GM15510 (cell line): ENCODE data around the gene ATF3.

Experiments used
- POLR2A ChIP-seq: IDR thresholded peaks from 3 replicates; pipeline ENCODE4 v1.6.1; 2011; ENCODE audit warnings: borderline replicate concordance; ENCODE audit not compliant: insufficient read length; ENCODE audit errors: extremely low read depth

The ATF3 gene

DNA sequence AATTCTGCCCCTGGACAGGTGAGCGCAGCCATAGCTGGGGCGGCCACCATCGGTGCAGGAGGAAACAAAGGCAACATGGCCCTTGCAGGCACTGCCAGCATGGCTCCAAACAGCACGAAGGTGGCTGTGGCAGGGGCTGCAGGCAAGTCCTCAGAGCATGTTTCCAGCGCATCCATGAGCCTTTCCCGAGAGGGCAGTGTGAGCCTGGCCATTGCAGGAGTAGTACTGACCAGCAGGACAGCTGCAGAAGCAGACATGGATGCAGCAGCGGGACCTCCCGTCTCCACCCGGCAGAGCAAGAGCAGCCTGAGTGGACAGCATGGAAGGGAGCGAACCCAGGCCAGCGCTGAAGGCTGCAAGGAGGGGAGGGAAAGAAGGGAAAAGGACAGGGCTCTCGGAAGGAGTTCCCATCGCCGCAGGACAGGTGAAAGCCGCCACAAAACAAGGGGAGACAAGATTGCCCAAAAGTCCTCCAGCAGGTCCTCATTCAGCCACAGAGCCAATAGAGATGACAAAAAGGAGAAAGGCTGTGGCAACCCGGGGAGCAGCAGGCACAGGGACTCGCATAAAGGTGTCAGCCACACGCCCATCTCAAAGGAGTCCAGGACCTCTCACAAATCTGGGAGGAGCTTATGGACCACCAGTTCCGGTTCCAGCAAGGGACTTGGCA is 17.4 kb downstream of the ATF3 start:
- no peak for TF ChIP-seq POLR2A

DNA sequence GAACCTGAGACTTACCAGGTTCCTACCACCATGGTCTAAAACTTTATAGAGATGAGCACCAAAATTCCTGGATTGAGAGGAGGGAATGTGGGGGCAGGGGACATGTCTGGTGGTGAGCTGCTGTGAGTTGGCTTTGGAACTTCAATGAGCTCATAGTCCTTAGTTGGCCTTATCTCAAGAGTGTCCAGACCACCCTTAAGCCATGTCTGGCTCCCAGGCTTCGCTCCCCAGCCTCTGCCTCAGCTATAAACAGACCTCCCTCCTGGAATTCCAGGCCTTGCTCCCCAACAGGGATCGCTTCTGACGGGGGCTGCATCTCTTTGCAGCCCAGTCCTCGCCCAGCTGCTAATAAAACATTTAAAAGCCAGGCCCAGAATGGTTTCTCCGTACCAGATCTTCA is 19.5 kb downstream of the ATF3 start:
- no peak for TF ChIP-seq POLR2A

DNA sequence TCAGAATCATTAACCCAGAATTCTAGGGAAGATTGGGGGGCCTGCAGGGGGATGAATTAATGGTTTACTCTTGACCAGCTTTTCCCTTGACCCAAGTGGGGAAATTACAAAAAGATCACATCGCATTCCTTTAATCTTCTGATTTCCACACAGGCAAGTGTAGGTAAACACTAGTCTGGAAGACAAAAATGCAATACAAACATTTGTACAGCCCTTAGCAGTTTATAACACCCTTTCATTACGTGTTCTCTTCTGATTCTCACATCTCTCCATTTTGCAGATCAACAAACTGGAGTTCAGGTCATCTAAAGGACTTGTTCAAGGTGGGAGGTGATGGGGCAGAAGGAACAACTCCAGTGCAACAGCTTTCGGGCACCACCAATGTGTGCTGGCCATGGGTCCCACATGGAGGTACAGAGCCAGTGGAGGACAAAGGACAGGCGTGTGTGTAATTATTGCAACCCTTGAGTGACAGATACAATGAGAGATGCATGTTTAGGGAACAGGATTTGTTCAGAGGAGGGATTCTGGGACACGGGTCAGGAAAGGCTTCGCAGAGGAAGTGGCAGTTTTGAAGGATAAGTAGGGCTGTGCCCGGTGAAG is 20.4 kb downstream of the ATF3 start:
- TF ChIP-seq POLR2A = no peak

DNA sequence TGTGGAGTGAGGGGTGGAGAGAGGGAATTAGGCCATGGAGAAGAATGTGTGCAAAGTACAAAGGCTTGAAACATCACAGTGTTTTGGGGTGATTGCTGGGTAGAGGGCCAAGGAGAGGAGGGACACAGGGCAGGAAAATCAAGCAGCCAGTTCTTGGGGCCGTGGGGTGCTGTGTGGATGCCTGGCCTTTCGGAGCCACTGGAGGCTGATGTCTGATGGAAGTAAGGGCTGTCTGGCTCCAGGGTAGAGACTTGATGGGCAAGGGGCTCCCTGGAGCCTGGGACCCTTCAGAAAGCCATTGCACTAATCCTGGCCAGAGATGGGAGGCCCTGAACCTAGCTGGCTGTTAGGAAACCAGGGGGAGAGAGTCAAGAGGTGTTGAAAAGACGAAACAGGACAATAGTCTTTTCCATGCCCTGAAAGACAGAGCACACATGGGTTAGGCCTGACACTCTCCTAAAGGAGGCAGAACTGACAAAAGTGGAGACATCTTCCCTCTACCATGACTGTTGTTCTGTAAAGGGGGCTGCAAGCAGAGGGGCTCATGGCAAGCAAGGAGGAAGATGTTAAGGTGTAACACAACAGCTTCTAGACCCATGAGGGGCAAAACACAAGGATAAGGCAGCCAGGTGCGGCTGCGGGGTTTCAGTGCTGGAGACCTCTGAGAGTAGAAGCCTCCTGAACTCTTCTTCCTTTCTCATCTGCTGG is 21.0 kb downstream of the ATF3 start:
- TF ChIP-seq POLR2A = no peak

DNA sequence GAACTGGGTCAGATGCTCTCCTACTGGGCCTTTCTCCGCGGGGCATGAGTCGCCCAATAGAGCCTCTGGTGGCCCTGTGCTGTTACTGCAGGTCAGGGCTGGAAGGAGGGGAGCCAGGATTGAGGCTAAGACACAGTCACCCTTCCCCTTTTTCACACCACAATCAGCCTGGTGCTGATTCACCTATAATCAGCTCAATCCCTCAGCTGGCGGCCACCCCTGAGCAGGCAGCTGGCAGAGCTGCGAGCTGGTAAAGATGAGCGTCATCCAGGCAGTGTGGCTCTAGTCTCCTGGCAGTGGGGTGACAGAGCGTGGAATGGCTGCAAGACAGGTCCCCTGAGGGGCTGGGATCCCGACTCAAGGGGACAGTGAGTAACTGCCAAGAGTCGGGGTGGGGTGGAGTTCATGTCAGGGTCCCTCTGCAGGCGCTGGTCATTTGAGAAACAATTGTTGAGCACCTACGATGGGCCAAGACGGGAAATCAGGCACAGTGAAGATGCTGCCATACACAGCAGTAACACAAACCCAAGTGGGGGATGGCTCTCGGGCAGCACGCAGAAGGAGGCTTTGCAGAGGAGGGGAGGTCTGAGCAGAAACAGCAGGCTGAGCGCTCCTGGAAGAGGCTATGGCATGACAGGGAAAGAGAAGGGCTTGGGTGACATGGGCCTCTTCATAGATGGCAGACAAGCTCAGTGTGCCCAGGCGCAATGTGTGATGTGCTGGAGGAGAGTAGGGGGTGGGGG is 21.8 kb downstream of the ATF3 start:
- TF ChIP-seq POLR2A = no peak

DNA sequence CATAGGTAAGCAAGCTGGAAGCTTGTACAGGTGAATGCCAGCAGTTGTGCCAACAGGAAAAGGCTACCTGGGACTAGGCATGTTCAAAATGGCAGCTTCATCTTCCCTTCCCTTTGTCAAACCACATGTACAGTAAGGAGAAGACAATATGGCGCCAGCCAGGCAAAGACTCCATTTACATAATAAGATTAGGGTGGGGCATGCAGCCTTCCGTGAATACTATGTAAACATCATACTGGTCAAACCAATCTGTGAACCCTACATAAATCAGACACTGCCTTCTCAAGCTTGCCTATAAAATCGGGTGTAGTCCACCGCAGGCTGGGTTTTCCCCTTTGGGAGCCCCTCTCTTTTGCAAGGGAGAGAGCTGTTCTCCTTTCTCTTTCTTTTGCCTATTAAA is 24.6 kb downstream of the ATF3 start:
- no peak for TF ChIP-seq POLR2A

DNA sequence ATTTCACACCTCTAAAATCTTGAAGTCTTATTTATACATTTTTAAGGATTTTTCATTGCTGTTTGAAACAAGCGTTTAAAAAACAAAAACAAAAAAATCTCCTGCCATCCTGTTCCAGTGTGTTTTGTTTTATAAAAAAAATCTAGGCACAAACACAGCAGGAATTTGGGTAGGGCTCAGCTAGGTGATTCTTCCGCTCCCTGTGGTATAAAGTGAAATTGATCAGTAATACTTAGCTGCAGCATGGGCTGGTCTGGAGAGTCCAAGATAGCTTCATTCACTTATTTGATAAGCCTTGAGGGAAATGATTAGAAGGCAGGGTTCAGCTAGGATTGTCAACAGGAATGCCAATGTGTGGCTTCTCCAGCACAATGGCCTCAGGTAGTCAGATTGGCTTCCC is 25.7 kb downstream of the ATF3 start:
- no peak for TF ChIP-seq POLR2A

DNA sequence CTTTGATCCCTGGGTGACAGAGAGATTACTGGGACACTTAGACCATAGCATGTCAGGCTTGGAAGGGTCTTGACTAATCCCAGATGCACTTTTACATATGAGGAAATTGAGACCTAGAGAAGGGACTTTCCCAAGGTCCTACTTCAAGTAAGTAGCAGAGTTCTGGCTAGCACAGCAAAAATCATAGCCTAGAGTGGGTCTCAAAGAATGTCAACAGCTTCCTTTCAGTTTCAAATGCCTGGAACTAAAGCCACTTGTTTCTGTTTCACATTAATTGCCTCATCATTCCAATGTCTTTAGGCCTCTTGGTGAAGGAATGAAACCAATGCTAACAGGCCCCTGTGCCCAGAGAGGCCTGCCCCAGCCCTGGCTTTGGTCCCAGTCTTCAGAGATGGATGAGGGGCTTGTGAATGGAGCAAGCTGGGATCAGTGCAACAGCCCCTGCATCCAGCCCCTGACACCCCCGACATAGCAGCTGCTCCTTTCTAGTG is 26.6 kb downstream of the ATF3 start:
- no peak for TF ChIP-seq POLR2A

DNA sequence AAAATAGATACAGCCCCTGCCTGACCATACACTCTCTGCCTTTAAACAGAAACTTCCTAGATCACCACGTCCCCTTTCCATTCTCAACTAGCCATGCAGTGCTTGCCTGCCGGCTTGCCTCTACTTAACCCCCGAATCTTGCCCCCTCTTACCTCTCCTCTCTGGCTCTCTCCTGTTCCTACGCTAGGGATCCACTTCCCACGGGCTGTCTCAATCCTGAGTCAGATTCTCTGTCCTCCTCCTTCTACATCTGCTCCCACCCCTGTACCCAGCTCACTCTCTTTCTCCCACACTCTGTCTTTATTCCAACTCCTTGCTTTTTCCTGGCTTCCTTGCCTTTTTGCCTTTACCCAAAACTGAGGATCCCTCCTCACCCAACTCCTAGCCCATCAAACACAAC is 29.3 kb downstream of the ATF3 start:
- no peak for TF ChIP-seq POLR2A

DNA sequence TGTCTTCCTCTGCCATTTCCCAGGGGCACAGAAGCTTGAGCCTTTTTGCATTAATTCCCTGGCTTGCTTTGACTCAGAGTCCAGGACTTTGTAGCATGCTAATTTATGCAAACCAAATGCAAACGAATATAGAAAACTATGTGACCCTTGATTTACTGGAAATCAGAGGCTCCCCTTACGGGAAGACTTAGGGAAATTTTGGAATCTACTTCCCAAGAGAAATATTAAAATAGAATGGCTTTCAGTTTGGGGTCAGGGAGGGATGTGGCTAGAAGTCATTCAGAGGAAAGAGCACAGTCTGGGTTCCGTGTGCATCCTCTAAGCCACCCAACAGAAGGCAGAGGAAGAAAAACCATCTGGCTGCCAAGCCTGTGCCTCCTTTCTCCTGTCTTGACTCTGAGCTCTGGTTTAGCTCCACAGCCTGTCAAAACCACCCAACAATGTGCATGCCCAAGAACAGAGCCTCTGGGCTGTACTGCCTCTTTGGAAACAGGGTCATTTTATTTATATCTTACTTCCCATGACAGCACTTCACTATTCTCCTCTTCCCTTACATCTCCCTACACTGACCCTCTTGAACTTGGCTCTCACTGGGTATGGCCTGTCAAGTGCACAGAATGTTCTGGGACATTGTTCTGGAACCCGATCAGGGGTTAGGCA is 30.1 kb downstream of the ATF3 start:
- TF ChIP-seq POLR2A = no peak

DNA sequence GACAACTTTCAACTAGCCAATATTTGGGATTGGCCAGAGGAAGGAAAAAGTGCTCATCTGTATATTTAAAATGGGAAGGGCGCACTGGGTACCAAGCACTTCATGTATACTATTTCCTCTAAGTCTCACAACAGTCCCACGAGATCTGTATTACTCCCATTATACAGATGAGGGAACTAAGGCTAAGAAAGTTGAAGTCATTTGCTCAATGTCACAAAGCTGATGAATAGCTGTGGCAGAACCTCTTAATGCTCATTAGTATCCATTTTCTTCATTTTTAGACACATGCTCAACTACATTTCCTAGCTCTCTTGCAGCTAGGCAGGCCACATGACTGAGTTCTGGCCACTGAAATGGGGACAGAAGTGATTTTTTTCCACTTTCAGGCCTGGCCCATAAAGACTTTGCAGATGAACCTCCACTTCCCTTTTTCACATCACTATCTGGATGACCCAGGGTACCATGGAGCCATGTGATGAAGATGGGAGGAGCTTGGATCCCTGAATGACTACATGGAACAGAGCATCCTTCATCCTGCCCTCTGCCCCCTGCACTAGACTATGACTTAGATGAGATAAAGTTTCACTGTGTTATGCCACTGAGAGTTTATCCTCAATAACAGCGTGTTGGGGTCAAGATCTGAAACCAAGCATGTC is 31.8 kb downstream of the ATF3 start:
- no peak for TF ChIP-seq POLR2A

DNA sequence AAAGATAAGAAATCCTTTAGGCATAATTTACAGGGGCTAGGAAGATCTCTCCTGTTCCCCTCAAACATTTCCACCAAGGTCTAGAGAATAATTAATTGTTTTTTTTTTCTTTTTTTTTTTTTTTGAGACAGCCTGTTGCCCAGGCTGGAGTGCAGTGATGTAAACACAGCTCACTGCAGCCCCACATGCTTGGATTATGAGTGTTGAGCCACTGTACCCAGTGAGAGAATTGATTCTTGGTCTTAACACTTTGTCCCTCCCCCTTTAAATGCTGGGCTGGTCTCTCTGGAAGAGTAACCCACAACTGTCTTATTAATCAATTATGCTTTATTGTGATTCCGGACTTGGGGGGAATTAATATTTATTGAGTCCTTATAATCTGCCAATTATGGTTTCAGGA is 33.4 kb downstream of the ATF3 start:
- TF ChIP-seq POLR2A = no peak

DNA sequence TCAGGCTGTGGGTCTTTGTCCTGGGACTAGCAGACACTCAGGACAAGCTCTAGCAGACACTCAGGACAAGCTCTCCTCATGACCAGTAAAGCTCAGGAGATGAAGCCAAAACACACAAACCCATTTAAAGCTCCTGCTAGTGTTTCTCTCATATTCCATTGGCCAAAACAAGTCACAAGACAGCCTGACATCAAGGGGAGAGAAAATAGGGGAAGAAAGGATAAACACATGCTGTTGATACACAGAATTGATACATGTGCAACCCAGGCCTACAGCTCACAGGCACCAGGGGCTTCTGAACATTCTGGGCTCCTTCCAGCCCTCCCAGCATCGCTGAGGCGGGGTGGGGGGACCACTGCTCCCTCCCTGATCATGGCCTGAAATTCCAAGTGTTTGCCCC is 35.3 kb downstream of the ATF3 start:
- no peak for TF ChIP-seq POLR2A

DNA sequence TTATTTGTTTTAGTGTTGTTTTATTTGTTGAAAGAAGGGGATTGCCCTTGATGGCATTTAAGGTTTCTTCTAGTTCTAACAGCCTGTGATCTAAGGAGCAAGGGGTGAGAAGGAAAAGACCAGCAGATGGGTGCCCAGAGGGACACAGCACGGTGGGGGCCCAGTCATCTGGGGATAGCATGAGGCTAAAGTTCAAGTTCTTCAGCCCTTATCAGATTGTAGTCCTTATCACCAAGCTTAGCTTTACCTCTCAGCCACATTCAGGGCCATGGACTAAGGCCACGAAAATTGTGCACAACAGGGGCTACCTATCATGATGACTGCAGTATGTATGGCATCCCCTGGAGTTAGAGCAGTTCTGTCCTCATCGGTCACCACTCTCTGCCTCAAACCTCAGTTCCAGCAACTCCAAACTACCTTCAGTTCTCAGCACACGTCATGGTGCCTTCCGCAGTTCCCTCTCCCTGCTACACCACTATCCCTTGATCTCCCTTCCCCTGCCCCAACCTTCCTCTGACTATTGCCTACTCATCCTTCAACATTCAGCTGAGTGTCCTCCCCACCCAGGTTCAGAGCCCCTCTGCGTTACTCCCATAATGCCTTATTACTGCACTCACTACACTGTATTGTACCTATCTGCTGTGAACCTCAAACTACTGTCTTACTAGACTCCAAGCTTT is 36.4 kb downstream of the ATF3 start:
- no peak for TF ChIP-seq POLR2A
